Vagina (tissue), 2 donors: ENCODE measurements around the gene TMEM44.

Experiments used
- CTCF ChIP-seq, 3 experiments: fragments of 450-650 bp in 2 of 3; fragments of 200-600 bp in 1 of 3; sonication (generic) in 1 of 3; IDR thresholded peaks; one replicate each; pipeline ENCODE4 v1.5.1; 2017 to 2019; ENCODE audit warnings: antibody characterized with exemption in 3 of 3, mild to moderate bottlenecking in 2 of 3, moderate library complexity in 2 of 3
- POLR2A ChIP-seq, 2 donors: fragments of 450-650 bp; IDR thresholded peaks; one replicate each; pipeline ENCODE4 v1.6.1; 2017; ENCODE audit warnings: antibody characterized with exemption in 2 of 2, mild to moderate bottlenecking in 2 of 2, moderate library complexity in 2 of 2
- POLR2AphosphoS5 ChIP-seq, 2 donors: sonication (generic); formaldehyde crosslinking; IDR thresholded peaks; one replicate each; pipeline ENCODE4 v1.9.0; 2017; ENCODE audit warnings: antibody characterized with exemption in 2 of 2, mild to moderate bottlenecking in 2 of 2, low read depth in 1 of 2; ENCODE audit not compliant: insufficient read depth in 1 of 2

- TF ChIP-seq POLR2A (IDR thresholded peaks at IDR 0.05), result no peak
- TF ChIP-seq CTCF (IDR thresholded peaks at IDR 0.05), result no peak
- no peak for TF ChIP-seq POLR2AphosphoS5 (IDR thresholded peaks at IDR 0.05; ENCODE audit: insufficient read depth in 1 of 2, low read depth in 1 of 2)
Measured at GRCh38 chr3:194586836-194587235, 46.4 kb downstream of the TMEM44 start.
